ENCODE measurements around the gene CLSTN2.

DNA sequence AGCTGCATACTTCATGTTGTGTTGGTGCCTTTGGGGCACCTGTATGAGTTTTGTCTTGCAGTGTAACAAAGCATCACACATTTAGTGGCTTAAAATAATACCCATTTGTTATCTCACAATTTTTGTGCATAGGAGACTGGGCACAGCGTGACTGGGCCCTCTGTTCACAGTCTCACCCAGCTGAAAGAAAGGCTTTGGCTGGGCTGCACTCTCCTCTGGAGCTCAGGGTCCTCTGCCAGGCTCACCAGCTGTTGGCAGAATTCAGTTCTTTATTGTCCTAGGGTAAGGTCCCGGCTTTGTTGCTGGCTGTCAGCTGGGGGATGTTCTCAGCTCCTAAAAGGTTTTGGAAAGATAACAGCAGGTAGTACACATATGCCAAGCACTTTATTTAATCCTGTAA lies 263.3 kb downstream of the CLSTN2 start:
- TF ChIP-seq POLR2A (IDR thresholded peaks at IDR 0.05; ENCODE audit: insufficient read depth in 1 of 2, low read depth in 2 of 2, low read length in 2 of 2) (no peak), CHD2 (IDR thresholded peaks at IDR 0.05; ENCODE audit: low read depth, low read length) (no peak), FOXA1 (IDR thresholded peaks at IDR 0.05) (no peak), FOXA1 (CRISPR knock-in tag; IDR thresholded peaks at IDR 0.05) (no peak), MAFK (conservative IDR thresholded peaks at IDR 0.05 in 1 of 2, IDR thresholded peaks at IDR 0.05 in 1 of 2; ENCODE audit: low read length in 2 of 2) (no peak), SRSF1 (optimal IDR thresholded peaks at IDR 0.05; ENCODE audit: low read depth, low read length) (no peak), POLR2AphosphoS5 (IDR thresholded peaks at IDR 0.05; ENCODE audit: low read depth, low read length) (no peak), GTF2F1 (IDR thresholded peaks at IDR 0.05; ENCODE audit: low read length) (no peak), SP2 (CRISPR knock-in tag; IDR thresholded peaks at IDR 0.05) (no peak)
- TF ChIP-seq, protein P1, sequence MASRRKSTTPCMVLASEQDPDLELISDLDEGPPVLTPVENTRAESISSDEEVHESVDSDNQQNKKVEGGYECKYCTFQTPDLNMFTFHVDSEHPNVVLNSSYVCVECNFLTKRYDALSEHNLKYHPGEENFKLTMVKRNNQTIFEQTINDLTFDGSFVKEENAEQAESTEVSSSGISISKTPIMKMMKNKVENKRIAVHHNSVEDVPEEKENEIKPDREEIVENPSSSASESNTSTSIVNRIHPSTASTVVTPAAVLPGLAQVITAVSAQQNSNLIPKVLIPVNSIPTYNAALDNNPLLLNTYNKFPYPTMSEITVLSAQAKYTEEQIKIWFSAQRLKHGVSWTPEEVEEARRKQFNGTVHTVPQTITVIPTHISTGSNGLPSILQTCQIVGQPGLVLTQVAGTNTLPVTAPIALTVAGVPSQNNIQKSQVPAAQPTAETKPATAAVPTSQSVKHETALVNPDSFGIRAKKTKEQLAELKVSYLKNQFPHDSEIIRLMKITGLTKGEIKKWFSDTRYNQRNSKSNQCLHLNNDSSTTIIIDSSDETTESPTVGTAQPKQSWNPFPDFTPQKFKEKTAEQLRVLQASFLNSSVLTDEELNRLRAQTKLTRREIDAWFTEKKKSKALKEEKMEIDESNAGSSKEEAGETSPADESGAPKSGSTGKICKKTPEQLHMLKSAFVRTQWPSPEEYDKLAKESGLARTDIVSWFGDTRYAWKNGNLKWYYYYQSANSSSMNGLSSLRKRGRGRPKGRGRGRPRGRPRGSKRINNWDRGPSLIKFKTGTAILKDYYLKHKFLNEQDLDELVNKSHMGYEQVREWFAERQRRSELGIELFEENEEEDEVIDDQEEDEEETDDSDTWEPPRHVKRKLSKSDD (CRISPR knock-in tag; IDR thresholded peaks at IDR 0.05; ENCODE audit: low read depth), result no peak
- TF ChIP-seq, protein P2, sequence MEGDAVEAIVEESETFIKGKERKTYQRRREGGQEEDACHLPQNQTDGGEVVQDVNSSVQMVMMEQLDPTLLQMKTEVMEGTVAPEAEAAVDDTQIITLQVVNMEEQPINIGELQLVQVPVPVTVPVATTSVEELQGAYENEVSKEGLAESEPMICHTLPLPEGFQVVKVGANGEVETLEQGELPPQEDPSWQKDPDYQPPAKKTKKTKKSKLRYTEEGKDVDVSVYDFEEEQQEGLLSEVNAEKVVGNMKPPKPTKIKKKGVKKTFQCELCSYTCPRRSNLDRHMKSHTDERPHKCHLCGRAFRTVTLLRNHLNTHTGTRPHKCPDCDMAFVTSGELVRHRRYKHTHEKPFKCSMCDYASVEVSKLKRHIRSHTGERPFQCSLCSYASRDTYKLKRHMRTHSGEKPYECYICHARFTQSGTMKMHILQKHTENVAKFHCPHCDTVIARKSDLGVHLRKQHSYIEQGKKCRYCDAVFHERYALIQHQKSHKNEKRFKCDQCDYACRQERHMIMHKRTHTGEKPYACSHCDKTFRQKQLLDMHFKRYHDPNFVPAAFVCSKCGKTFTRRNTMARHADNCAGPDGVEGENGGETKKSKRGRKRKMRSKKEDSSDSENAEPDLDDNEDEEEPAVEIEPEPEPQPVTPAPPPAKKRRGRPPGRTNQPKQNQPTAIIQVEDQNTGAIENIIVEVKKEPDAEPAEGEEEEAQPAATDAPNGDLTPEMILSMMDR (CRISPR knock-in tag; IDR thresholded peaks at IDR 0.05), result no peak
